ENCODE data around the gene FLNC.

FLNC gene

GRCh38 chr7:128893251-128894100 lies 63.3 kb downstream of the FLNC start:
- no peak for DNase-seq

- no peak for DNase-seq
Observed at GRCh38 chr7:128894101-128894440, 63.9 kb downstream of the FLNC start.

GRCh38 chr7:128895320-128895719 lies 65.1 kb downstream of the FLNC start:
- DNase-seq: no peak

GRCh38 chr7:128899392-128899791 lies 69.2 kb downstream of the FLNC start:
- DNase-seq: no peak

GRCh38 chr7:128900237-128900636 lies 70.0 kb downstream of the FLNC start:
- DNase-seq: no peak

GRCh38 chr7:128902761-128903585 lies 72.8 kb downstream of the FLNC start:
- DNase-seq: no peak

- DNase-seq: no peak
Observed at GRCh38 chr7:128903621-128904361, 73.6 kb downstream of the FLNC start.

- no peak for DNase-seq
Observed at GRCh38 chr7:128904381-128905197, 74.4 kb downstream of the FLNC start.

GRCh38 chr7:128906001-128906765 lies 76.0 kb downstream of the FLNC start:
- DNase-seq: no peak

- DNase-seq: no peak
Observed at GRCh38 chr7:128906766-128907559, 76.8 kb downstream of the FLNC start.

Measured in activated naive CD4-positive, alpha-beta T cell treated with Interleukin-2 at 50 U/mL for 16 hours (primary cell).